ENCODE measurements around the gene MELTF. TPM values are rescaled to one million over a fixed set of nuclear protein-coding genes. Genes with fewer than 3 reads are reported as not detected.
"Not testable (repeated sequence)": the region's sequence is repeated elsewhere in the genome, so short reads cannot be mapped to it uniquely, and the experiment has no call there.

The MELTF gene
- total and polyA plus RNA-seq, 2 of the 13 experiments (the other 11 are each of a cell fraction or from before 2014, with no cell fraction given) = 3.2 to 7.5 TPM

- H3K79me2 ChIP-seq (ENCODE audit: insufficient read depth, low read length); H3K4me3 ChIP-seq (replicated peaks in 1 of 3; ENCODE audit: insufficient read depth in 1 of 3, low read depth in 2 of 3, low read length in 3 of 3); POLR2A ChIA-PET; CTCF ChIA-PET (ENCODE audit: low intra/inter-chr PET ratio, low total read pairs); H3K27ac ChIP-seq (ENCODE audit: extremely low read length, insufficient read depth, low read length); H2AFZ ChIP-seq (ENCODE audit: low read length); FAIRE-seq; H4K20me1 ChIP-seq (ENCODE audit: insufficient read depth, low read length); intact Hi-C loops (cut with micrococcal nuclease; ENCODE audit: unreplicated experiment); H3K4me2 ChIP-seq (ENCODE audit: low read depth, low read length); ATAC-seq; H3K27me3 ChIP-seq (ENCODE audit: control insufficient read depth in 1 of 2, insufficient read depth in 2 of 2, low read length in 2 of 2); DNase-seq (ENCODE audit: low spot score); BruUV-seq (replicated peaks); H3K36me3 ChIP-seq (replicated peaks in 1 of 2; ENCODE audit: control insufficient read depth in 1 of 2, insufficient read depth in 2 of 2, low read length in 2 of 2); H3K9ac ChIP-seq (ENCODE audit: insufficient read depth, low read depth, low read length); H3K9me3 ChIP-seq (ENCODE audit: low read length); TF ChIP-seq CREB1 (CRISPR knock-in tag; IDR thresholded peaks at IDR 0.05): not testable (repeated sequence)
- WGBS (ENCODE audit: low lambda C conversion rate) = 22% methylated on average over 2 of the region's 3 CpGs
- in situ Hi-C loops (cut with HindIII; ENCODE audit: extremely low pct_ligation_motif_present, low pct_unique_long_range_greater_than_20kb) = loop anchor here (5.0 kb wide), 1 partner anchor 56 kb away; no protein-coding TSS in a partner anchor
- peak; percentile 61 for TF ChIP-seq CREB1 (IDR thresholded peaks at IDR 0.05)
- H3K4me1 ChIP-seq (ENCODE audit: insufficient read depth, low read length) = peaks cover 30% of the 10 kb centered on the region
These were observed 4.1 kb upstream of the MELTF start for GRCh38 chr3:197033764-197034163.

GRCh38 chr3:197031315-197032285 lies 2.0 kb upstream of the MELTF start:
- Histone ChIP-seq H3K4me2 (ENCODE audit: low read depth, low read length) (peak overlapping the region; percentile 47), H3K9ac (ENCODE audit: insufficient read depth, low read depth, low read length) (0 out of 2 replicates have a peak overlapping the region, but pooled peaks have one; percentile 5), H3K27me3 (ENCODE audit: control insufficient read depth in 1 of 2, insufficient read depth in 2 of 2, low read length in 2 of 2) (0 out of 5 replicates have a peak, but pooled peaks cover 0 to 7% of the 10 kb centered on the region in 2 experiments), H3K27ac (ENCODE audit: extremely low read length, insufficient read depth, low read length) (no peak overlapping the region), H4K20me1 (ENCODE audit: insufficient read depth, low read length) (no peaks in the 10 kb centered on the region), H3K4me3 (replicated peaks in 1 of 3; ENCODE audit: insufficient read depth in 1 of 3, low read depth in 2 of 3, low read length in 3 of 3) (no peak overlapping the region), H3K36me3 (replicated peaks in 1 of 2; ENCODE audit: control insufficient read depth in 1 of 2, insufficient read depth in 2 of 2, low read length in 2 of 2) (no peaks in the 10 kb centered on the region), H3K4me1 (ENCODE audit: insufficient read depth, low read length) (peaks cover 39% of the 10 kb centered on the region), H3K79me2 (ENCODE audit: insufficient read depth, low read length) (no peaks in the 10 kb centered on the region), H2AFZ (ENCODE audit: low read length) (no peak overlapping the region), H3K9me3 (ENCODE audit: low read length) (no peaks in the 10 kb centered on the region)
- FAIRE-seq (peak; percentile 65), DNase-seq (ENCODE audit: low spot score) (peak; percentile 96), ATAC-seq (peak; percentile 58)
- intact Hi-C loops (cut with micrococcal nuclease; ENCODE audit: unreplicated experiment) (no loop called here), in situ Hi-C loops (cut with HindIII; ENCODE audit: extremely low pct_ligation_motif_present, low pct_unique_long_range_greater_than_20kb) (loop anchor here (5.0 kb wide), 1 partner anchor 54 kb away; no protein-coding TSS in a partner anchor)
- ChIA-PET POLR2A (interaction anchor here (1.4 kb wide), 1 partner anchor 42 kb away, joined by 6 read pairs; no protein-coding TSS in a partner anchor), CTCF (ENCODE audit: low intra/inter-chr PET ratio, low total read pairs) (interaction anchor here (1.6 kb wide), 1 partner anchor 53 kb away, joined by 4 read pairs; no protein-coding TSS in a partner anchor)
- BruUV-seq (replicated peaks) = no TSS peak
- 6% methylated on average over 12 of the region's 12 CpGs for WGBS (ENCODE audit: low lambda C conversion rate)
- TF ChIP-seq E2F1 (CRISPR knock-in tag; IDR thresholded peaks at IDR 0.05) (no peak), TBX3 (IDR thresholded peaks at IDR 0.05; ENCODE audit: borderline replicate concordance) (peak; percentile 27; the same call in 1 of the 2 replicates), PBX2 (CRISPR knock-in tag; IDR thresholded peaks at IDR 0.05) (0 out of 2 replicates have a peak, but pooled peaks have one; percentile 29), ASH2L (IDR thresholded peaks at IDR 0.05; ENCODE audit: insufficient read length, low read depth, low read length) (no peak), KAT8 (CRISPR knock-in tag; IDR thresholded peaks at IDR 0.05) (0 out of 2 replicates have a peak, but pooled peaks have one; percentile 29), TEAD3 (CRISPR knock-in tag; optimal IDR thresholded peaks at IDR 0.05; ENCODE audit: borderline replicate concordance) (peak; percentile 64), CEBPB (IDR thresholded peaks at IDR 0.05; ENCODE audit: borderline replicate concordance, low read depth, low read length) (peak; percentile 87), SMC3 (IDR thresholded peaks at IDR 0.05; ENCODE audit: low read length) (peak; percentile 18; the same call in 1 of the 2 replicates), MXD4 (CRISPR knock-in tag; IDR thresholded peaks at IDR 0.05) (no peak), ZFP36L1 (CRISPR knock-in tag; IDR thresholded peaks at IDR 0.05) (0 out of 2 replicates have a peak, but pooled peaks have one; percentile 38), ZNF777 (CRISPR knock-in tag; IDR thresholded peaks at IDR 0.05) (no peak), NR2F6 (IDR thresholded peaks at IDR 0.05) (no peak), NR2F6 (CRISPR knock-in tag; IDR thresholded peaks at IDR 0.05) (no peak), TARDBP (CRISPR knock-in tag; IDR thresholded peaks at IDR 0.05) (peak; percentile 30; the same call in 1 of the 2 replicates)

Data from HepG2 (cell line).